Colonic mucosa (tissue), 4 donors: ENCODE data around the gene TTC39A. TPM values are rescaled to one million over a fixed set of nuclear protein-coding genes. Genes with fewer than 3 reads are reported as not detected.
"Not testable (repeated sequence)": the region's sequence is repeated elsewhere in the genome, so short reads cannot be mapped to it uniquely, and the experiment has no call there.

ENCODE experiments used
- DNase-seq: peaks from one replicate; pipeline ENCODE4 v3.0.0-alpha.2; 2020
- H3K27ac ChIP-seq: fragments of 200-600 bp; one replicate; pipeline ENCODE4 v1.8.0; 2021
- H3K27me3 ChIP-seq: fragments of 200-600 bp; one replicate; pipeline ENCODE4 v1.8.0; 2021
- H3K36me3 ChIP-seq: fragments of 200-600 bp; one replicate; pipeline ENCODE4 v1.8.0; 2021
- H3K4me1 ChIP-seq: fragments of 200-600 bp; one replicate; pipeline ENCODE4 v1.8.0; 2021; ENCODE audit warnings: mild to moderate bottlenecking
- H3K4me3 ChIP-seq: fragments of 200-600 bp; one replicate; pipeline ENCODE4 v1.8.0; 2021
- H3K9ac ChIP-seq, 2 donors: one replicate each; pipeline ENCODE4 v1.7.0; 2013; ENCODE audit warnings: control low read depth in 2 of 2, low read depth in 2 of 2, low read length in 2 of 2
- H3K9me3 ChIP-seq: fragments of 200-600 bp; one replicate; pipeline ENCODE4 v1.8.0; 2021
- intact Hi-C: fragments of 100-400 bp; cut with DNase I; formaldehyde crosslinking; loops from one replicate; pipeline ENCODE4 v1.14.1; 2022
- total RNA-seq, 2 donors: library from RNA; stranded (reverse); fragmentation: NEBNext Ultra II Directional in 1 of 2; extraction: Animal tissue kit (Norgen Biotek cat#: 25700) in 1 of 2; gene quantifications; one replicate each; pipeline ENCODE4 v1.2.1, GENCODE V29; 2021
- TF ChIP-seq, protein P1 (sequence below): fragments of 200-600 bp; IDR thresholded peaks from one replicate; pipeline ENCODE4 v1.8.0; 2022; ENCODE audit warnings: antibody characterized with exemption, mild to moderate bottlenecking
- donor health status: healthy.
- donor health status: DM: no; HTN: no; CAD: no.
- donor health status: DM: no; HTN: no; CAD: no.

The TTC39A gene
- total RNA-seq, 2 donors from 2014 or later, result 95.2 to 148 TPM

DNA sequence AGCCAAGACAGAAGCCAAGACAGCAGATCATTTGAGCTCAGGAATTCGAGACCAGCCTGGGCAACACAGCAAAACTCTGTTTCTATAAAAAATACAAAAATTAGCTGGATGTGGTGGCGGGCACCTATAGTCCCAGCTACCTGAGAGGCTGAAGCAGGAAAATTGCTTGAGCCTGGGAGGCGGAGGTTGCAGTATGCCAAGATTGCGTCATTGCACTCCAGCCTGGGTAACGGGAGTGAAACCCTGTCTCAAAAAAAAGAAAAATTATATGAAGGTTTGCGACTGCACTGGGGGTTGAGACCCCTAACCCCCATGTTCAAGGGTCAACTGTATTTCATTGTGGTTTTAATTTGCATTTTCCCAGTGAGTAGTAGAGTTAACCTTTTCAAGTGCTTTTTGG is 78.0 kb downstream of the TTC39A start:
- no peak overlapping the region for H3K4me3 ChIP-seq
- TF ChIP-seq, protein P1, sequence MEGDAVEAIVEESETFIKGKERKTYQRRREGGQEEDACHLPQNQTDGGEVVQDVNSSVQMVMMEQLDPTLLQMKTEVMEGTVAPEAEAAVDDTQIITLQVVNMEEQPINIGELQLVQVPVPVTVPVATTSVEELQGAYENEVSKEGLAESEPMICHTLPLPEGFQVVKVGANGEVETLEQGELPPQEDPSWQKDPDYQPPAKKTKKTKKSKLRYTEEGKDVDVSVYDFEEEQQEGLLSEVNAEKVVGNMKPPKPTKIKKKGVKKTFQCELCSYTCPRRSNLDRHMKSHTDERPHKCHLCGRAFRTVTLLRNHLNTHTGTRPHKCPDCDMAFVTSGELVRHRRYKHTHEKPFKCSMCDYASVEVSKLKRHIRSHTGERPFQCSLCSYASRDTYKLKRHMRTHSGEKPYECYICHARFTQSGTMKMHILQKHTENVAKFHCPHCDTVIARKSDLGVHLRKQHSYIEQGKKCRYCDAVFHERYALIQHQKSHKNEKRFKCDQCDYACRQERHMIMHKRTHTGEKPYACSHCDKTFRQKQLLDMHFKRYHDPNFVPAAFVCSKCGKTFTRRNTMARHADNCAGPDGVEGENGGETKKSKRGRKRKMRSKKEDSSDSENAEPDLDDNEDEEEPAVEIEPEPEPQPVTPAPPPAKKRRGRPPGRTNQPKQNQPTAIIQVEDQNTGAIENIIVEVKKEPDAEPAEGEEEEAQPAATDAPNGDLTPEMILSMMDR, result no peak
- no peak for DNase-seq
- H3K27ac ChIP-seq, result no peak overlapping the region
- H3K36me3 ChIP-seq, result no peaks in the 10 kb centered on the region
- H3K9ac ChIP-seq, result no peak overlapping the region
- intact Hi-C loops, result no loop called here
- no peaks in the 10 kb centered on the region for H3K27me3 ChIP-seq
- H3K9me3 ChIP-seq, result no peaks in the 10 kb centered on the region
- H3K4me1 ChIP-seq, result peaks cover 5% of the 10 kb centered on the region

DNA sequence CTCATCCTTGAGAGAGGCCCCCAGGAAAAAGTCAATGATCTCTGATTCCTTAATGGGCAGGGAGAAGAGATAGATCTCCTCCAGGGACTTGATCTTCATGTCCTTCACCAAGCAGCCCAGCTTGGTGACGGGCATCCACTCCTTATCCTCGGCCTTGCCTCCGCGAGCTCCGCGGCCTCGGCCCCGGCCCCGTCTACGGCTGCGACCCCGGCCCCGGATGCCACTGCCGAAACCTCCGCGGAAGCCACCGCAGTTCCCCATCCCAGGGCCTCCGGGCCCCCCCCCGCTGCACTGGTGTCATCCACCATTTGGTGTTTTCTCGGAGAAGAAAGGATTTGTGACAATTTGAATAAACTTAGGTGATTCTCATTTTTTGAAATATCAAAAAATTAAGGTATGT is 79.2 kb downstream of the TTC39A start:
- not testable (repeated sequence) for DNase-seq

DNA sequence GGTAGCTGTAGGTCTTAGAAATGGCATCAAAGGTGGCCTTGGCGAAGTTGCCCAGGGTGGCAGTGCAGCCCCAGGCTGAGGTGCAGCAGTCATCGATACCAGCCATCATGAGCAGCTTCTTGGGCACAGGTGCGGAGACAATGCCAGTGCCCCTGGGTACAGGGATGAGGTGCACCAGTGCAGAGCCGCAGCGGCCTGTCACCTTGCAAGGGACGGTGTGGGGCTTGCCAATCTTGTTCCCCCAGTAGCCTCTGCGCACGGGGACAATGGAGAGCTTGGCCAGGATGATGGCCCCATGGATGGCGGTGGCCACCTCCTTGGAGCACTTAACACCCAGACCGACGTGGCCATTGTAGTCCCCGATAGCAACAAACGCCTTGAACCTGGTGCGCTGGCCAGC is 79.6 kb downstream of the TTC39A start:
- H3K9me3 ChIP-seq, H3K36me3 ChIP-seq, H3K4me3 ChIP-seq, H3K9ac ChIP-seq, H3K27ac ChIP-seq, H3K27me3 ChIP-seq, DNase-seq, intact Hi-C loops, H3K4me1 ChIP-seq: not testable (repeated sequence)

More for the DNA sequence above, 79.2 kb downstream of the TTC39A start:
- H3K36me3 ChIP-seq, intact Hi-C loops, H3K9me3 ChIP-seq, H3K9ac ChIP-seq, H3K27me3 ChIP-seq, H3K4me3 ChIP-seq, H3K4me1 ChIP-seq, H3K27ac ChIP-seq: not testable (repeated sequence)

DNA sequence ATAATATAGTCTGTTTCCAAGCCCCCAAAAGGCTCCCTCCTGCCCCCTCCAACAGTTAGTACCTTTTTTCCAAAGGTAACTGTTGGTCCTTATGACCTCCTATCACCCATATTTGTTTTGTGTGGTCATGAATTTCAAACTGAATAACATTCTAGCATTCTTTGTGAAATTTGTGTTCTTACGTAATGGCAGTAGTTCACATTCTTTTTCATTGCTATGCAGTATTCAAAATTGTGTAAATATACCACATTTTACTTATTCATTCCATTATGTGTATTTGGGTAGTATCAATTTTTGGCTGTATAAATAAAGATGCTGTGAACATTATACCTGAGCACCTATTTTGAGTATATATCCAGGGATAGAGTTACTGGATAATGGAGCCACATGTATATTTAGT is 80.9 kb downstream of the TTC39A start:
- H3K9ac ChIP-seq, result no peak overlapping the region
- no peaks in the 10 kb centered on the region for H3K36me3 ChIP-seq
- H3K27ac ChIP-seq, result no peak overlapping the region
- H3K9me3 ChIP-seq, result no peaks in the 10 kb centered on the region
- H3K4me3 ChIP-seq, result no peak overlapping the region
- TF ChIP-seq, protein P1, result no peak
- no peaks in the 10 kb centered on the region for H3K27me3 ChIP-seq
- DNase-seq, result no peak
- H3K4me1 ChIP-seq, result peaks cover 5% of the 10 kb centered on the region
- intact Hi-C loops, result no loop called here

DNA sequence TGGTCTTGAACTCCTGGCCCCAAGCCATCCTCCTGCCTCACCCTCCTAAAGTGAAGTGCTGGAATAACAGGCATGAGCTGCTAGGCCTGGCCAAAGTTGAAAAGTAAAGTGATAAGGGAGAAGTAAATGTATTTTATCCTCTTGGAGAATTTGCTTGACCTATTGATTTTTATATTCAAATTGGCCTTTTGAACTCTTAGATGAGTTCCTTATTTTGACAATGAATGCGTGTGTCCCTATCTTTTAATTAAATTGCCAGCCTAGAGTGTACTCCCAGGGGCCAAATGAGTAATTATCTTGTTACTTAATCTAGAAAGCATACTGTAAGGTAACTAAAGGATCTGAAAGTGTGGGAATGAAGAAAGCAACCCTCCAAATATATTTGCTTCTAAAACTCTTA is 82.9 kb downstream of the TTC39A start:
- Histone ChIP-seq H3K36me3 (no peaks in the 10 kb centered on the region), H3K27me3 (no peaks in the 10 kb centered on the region), H3K27ac (no peak overlapping the region), H3K4me1 (peaks cover 5% of the 10 kb centered on the region), H3K4me3 (no peak overlapping the region), H3K9me3 (no peaks in the 10 kb centered on the region), H3K9ac (no peak overlapping the region)
- DNase-seq, result no peak
- TF ChIP-seq, protein P1, result no peak
- intact Hi-C loops, result no loop called here

DNA sequence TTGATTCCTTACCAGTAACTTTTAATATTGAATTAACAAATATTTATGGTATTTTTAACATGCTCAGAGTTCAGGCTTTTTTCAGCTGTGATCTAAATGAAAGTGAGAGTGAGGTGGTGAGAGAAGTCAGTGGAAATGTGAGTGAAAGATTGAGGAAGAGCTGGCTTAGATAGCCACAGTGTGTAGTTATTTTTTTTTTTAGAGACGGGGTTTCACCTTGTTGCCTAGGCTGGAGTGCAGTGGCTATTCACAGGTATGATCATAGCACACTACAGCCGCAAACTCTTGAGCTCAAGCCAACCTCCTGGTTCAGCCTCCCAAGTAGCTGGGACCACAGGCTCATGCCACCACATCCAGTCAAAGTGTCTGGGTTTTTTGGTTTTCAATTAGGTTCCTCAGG is 83.3 kb downstream of the TTC39A start:
- H3K27ac ChIP-seq, result no peak overlapping the region
- H3K27me3 ChIP-seq, result no peaks in the 10 kb centered on the region
- TF ChIP-seq, protein P1, result no peak
- H3K4me3 ChIP-seq, result no peak overlapping the region
- H3K4me1 ChIP-seq, result peaks cover 5% of the 10 kb centered on the region
- no peaks in the 10 kb centered on the region for H3K36me3 ChIP-seq
- no peaks in the 10 kb centered on the region for H3K9me3 ChIP-seq
- no peak for DNase-seq
- H3K9ac ChIP-seq, result no peak overlapping the region
- intact Hi-C loops, result no loop called here

GRCh38 chr1:51242546-51242945 is 87.8 kb downstream of the TTC39A start:
- TF ChIP-seq, protein P1, result no peak
- Histone ChIP-seq H3K4me1 (peaks cover 20% of the 10 kb centered on the region), H3K4me3 (no peak overlapping the region)

More at GRCh38 chr1:51242546-51242945, 87.8 kb downstream of the TTC39A start:
- Histone ChIP-seq H3K27ac (no peak overlapping the region), H3K9ac (no peak overlapping the region), H3K9me3 (no peaks in the 10 kb centered on the region), H3K27me3 (no peaks in the 10 kb centered on the region), H3K36me3 (no peaks in the 10 kb centered on the region)
- intact Hi-C loops, result no loop called here
- no peak for DNase-seq
